H1 (cell line): ENCODE results near the gene CDK13. TPM values are rescaled to one million over a fixed set of nuclear protein-coding genes. Genes with fewer than 3 reads are reported as not detected.

Experiments
- EGR1 ChIP-seq: IDR thresholded peaks from 2 replicates; pipeline ENCODE4 v1.6.1; 2011; ENCODE audit warnings: low read depth, low read length, borderline replicate concordance
- polyA plus RNA-seq, 7 experiments: library from polyadenylated mRNA; depleted of rRNA in 3 of 7; stranded (reverse) in 5 of 7; unstranded in 2 of 7; fragments of >200 nt in 5 of 7; fragments of 200-250 nt in 2 of 7; gene quantifications; 1 replicate in 5 of 7; 2 replicates in 1 of 7; 4 replicates in 1 of 7; pipeline versions ENCODE4 v1.2.1 to v1.2.3, GENCODE V29; 2011 to 2013; ENCODE audit warnings: missing spikeins in 2 of 7, mixed read lengths in 2 of 7
- total RNA-seq: library from RNA; stranded (reverse); fragmentation: NEBNext Ultra II Directional; extraction: Animal tissue kit (Norgen Biotek cat#: 25700); gene quantifications from 2 replicates; pipeline ENCODE4 v1.2.1, GENCODE V29; 2021

The CDK13 gene
- total and polyA plus RNA-seq, 2 of the 8 experiments (the other 6 are each of a cell fraction or from before 2014, with no cell fraction given) = 22.6 to 49.5 TPM

GRCh38 chr7:40137563-40137962 is 187.5 kb downstream of the CDK13 start (continued):
- TF ChIP-seq EGR1 = no peak
